ENCODE data around the gene VSTM2B. TPM values are rescaled to one million over a fixed set of nuclear protein-coding genes. Genes with fewer than 3 reads are reported as not detected.

VSTM2B gene
- total and polyA plus RNA-seq, 2 of the 13 experiments (the other 11 are each of a cell fraction or from before 2014, with no cell fraction given) = not detected

- in situ Hi-C loops (cut with HindIII; ENCODE audit: extremely low pct_ligation_motif_present, low pct_unique_long_range_greater_than_20kb) (no loop called here), intact Hi-C loops (cut with micrococcal nuclease; ENCODE audit: unreplicated experiment) (no loop called here)
- TF ChIP-seq PTBP1 (IDR thresholded peaks at IDR 0.05; ENCODE audit: low read depth, low read length, poor library complexity, severe bottlenecking) = no peak
- no peak for TF ChIP-seq NFAT5 (CRISPR knock-in tag; IDR thresholded peaks at IDR 0.05)
- no peak for TF ChIP-seq ZFP36 (IDR thresholded peaks at IDR 0.05; ENCODE audit: borderline replicate concordance, low read depth, low read length, partially characterized antibody)
- TF ChIP-seq ZNF580 (CRISPR knock-in tag; IDR thresholded peaks at IDR 0.05; ENCODE audit: borderline replicate concordance, low read depth) = no peak
- TF ChIP-seq GTF3A (CRISPR knock-in tag; conservative IDR thresholded peaks at IDR 0.05) = no peak
- TF ChIP-seq MBNL3 (CRISPR knock-in tag; conservative IDR thresholded peaks at IDR 0.05) = no peak
- TF ChIP-seq MTERF4 (CRISPR knock-in tag; IDR thresholded peaks at IDR 0.05) = no peak
- TF ChIP-seq HNRNPUL1 (IDR thresholded peaks at IDR 0.05; ENCODE audit: low read depth, low read length) = no peak
- no peak for TF ChIP-seq SUZ12 (IDR thresholded peaks at IDR 0.05; ENCODE audit: low read depth, low read length)
- no peak for TF ChIP-seq TCF7 (IDR thresholded peaks at IDR 0.05; ENCODE audit: low read depth)
- TF ChIP-seq RFX3 (CRISPR knock-in tag; IDR thresholded peaks at IDR 0.05) = no peak
- TF ChIP-seq ONECUT2 (CRISPR knock-in tag; IDR thresholded peaks at IDR 0.05) = no peak
- no peak for TF ChIP-seq CCDC6 (CRISPR knock-in tag; IDR thresholded peaks at IDR 0.05)
- no peak for TF ChIP-seq GATAD2A (CRISPR knock-in tag; IDR thresholded peaks at IDR 0.05)
- ChIA-PET POLR2A (no interaction called here), CTCF (ENCODE audit: low intra/inter-chr PET ratio, low total read pairs) (no interaction called here)
- Histone ChIP-seq H3K36me3 (replicated peaks in 1 of 2; ENCODE audit: control insufficient read depth in 1 of 2, insufficient read depth in 2 of 2, low read length in 2 of 2) (no peaks in the 10 kb centered on the region), H3K4me3 (replicated peaks in 1 of 3; ENCODE audit: insufficient read depth in 1 of 3, low read depth in 2 of 3, low read length in 3 of 3) (no peak overlapping the region), H3K79me2 (ENCODE audit: insufficient read depth, low read length) (no peaks in the 10 kb centered on the region), H3K27ac (ENCODE audit: extremely low read length, insufficient read depth, low read length) (no peak overlapping the region), H2AFZ (ENCODE audit: low read length) (no peak overlapping the region), H3K27me3 (ENCODE audit: control insufficient read depth in 1 of 2, insufficient read depth in 2 of 2, low read length in 2 of 2) (no peaks in the 10 kb centered on the region), H4K20me1 (ENCODE audit: insufficient read depth, low read length) (no peaks in the 10 kb centered on the region; the same call in 1 of the 2 replicates), H3K9me3 (ENCODE audit: low read length) (peaks cover 13% of the 10 kb centered on the region), H3K4me1 (ENCODE audit: insufficient read depth, low read length) (peaks cover 14% of the 10 kb centered on the region), H3K9ac (ENCODE audit: insufficient read depth, low read depth, low read length) (no peak overlapping the region), H3K4me2 (ENCODE audit: low read depth, low read length) (no peak overlapping the region)
- FAIRE-seq (no peak), ATAC-seq (no peak), DNase-seq (ENCODE audit: low spot score) (no peak)
- BruUV-seq (replicated peaks) = no TSS peak
- 50% methylated on average over 3 of the region's 9 CpGs for WGBS (ENCODE audit: low lambda C conversion rate)
These were observed 23.6 kb downstream of the VSTM2B start for GRCh38 chr19:29549105-29550070.
